Cardiac fibroblast (primary cell): ENCODE measurements around the gene TRAM2.

Experiments used
- DNase-seq, 2 donors: peaks; one replicate each; pipeline versions ENCODE4 v3.0.0 to v3.0.0-alpha.2; 2010; ENCODE audit warnings: low read depth in 2 of 2
- H3K4me3 ChIP-seq, 2 donors: replicated peaks in 1 of 2; 1 replicate in 1 of 2; 2 replicates in 1 of 2; pipeline ENCODE4 v1.5.1; 2011; ENCODE audit warnings: low read depth in 2 of 2, low read length in 2 of 2, mild to moderate bottlenecking in 2 of 2, moderate library complexity in 1 of 2
- TF ChIP-seq, protein P1 (sequence below): IDR thresholded peaks from one replicate; pipeline ENCODE4 v1.5.1; 2011; ENCODE audit warnings: low read depth, mild to moderate bottlenecking, low read length, inconsistent platforms

Gene TRAM2

DNA sequence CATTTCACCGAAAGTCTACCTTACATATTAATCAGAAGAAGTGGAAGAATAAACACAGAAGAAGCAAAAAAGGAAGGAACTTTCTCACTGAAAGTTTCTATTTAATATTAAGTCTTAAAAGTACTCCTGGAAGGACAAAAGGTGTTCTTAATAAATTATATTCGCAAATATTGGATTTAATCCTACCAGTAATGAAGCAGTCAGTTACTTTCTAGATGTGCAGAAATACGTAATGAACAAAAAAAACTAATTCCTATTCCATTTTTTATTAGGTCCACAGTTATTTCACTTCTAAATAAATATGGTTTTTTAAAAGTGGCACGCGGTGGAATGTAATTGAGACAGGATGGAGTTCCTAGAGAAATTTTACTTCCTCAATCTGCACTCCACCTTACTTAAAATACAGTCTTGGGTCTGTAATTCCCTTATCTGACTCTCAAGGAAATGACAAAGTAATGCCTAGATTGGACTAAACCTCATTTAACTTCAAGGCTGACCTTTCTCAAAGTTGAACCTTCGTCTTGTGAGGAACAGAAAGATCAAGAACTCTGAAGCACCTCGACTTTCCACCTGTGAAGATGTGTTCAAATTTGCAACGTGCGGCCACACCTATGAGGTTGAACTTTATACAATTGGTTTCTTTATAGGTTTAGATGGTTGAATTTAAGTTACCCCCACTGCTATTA, 1.1 kb upstream of the TRAM2 start:
- peak overlapping the region; percentile 51 to 62 for H3K4me3 ChIP-seq
- TF ChIP-seq, protein P1, sequence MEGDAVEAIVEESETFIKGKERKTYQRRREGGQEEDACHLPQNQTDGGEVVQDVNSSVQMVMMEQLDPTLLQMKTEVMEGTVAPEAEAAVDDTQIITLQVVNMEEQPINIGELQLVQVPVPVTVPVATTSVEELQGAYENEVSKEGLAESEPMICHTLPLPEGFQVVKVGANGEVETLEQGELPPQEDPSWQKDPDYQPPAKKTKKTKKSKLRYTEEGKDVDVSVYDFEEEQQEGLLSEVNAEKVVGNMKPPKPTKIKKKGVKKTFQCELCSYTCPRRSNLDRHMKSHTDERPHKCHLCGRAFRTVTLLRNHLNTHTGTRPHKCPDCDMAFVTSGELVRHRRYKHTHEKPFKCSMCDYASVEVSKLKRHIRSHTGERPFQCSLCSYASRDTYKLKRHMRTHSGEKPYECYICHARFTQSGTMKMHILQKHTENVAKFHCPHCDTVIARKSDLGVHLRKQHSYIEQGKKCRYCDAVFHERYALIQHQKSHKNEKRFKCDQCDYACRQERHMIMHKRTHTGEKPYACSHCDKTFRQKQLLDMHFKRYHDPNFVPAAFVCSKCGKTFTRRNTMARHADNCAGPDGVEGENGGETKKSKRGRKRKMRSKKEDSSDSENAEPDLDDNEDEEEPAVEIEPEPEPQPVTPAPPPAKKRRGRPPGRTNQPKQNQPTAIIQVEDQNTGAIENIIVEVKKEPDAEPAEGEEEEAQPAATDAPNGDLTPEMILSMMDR, result no peak
- DNase-seq, result no peak

DNA sequence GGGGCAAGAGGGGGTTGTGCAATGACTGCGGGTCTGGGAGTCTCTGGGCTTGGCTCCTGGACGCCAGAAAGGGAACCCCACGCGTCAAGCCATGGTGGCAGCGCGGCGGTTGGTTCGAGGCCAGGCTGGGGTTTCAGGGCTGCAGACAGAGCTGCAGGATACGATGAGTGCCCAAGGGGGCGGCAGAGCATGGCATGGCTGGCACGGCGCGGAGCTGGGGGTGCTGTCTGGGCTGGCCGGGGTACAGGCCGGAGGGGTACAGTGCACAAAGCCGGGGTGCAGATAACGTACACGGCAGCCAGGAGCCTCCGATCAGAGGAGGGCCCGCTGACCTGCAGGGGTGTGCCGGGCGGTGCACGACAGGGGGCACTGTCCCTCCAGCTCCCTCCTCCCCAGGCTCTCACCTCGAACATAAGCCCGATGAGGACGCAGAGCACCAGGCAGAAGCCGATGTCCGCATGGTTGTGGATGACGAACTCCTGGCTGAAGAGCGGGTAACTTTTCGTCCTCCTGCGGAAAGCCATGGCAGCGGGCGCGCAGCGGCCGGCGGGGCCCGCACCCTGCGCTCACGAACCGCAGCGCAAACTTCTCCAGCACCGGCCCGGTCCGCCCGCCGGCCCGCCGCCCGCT, 353 bp downstream of the TRAM2 start:
- TF ChIP-seq, protein P1, result peak; percentile 68
- DNase-seq, result peak; percentile 86 to 87

DNA sequence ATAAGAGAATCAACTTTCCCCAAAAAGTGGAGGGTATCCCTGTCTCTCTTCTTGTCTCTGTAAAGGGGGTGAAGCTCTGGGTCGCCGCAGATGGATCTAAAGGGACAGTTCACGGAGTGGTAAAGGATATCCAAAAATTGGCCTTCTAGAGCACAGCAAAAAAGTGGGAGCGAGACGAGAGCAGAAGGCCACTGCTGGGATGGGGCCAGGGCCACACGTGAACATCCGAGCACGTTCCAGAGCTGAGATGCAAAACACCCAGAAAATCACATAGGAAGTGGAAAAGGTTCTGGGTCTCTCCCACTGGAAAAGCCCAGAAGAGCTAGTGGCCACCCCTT, 837 bp downstream of the TRAM2 start:
- TF ChIP-seq, protein P1, result no peak
- peak overlapping the region; percentile 98 for H3K4me3 ChIP-seq
- peak in 1 of 2 donors; percentile 56 for DNase-seq

More for the DNA sequence above, 353 bp downstream of the TRAM2 start:
- peak overlapping the region; percentile 98 for H3K4me3 ChIP-seq

DNA sequence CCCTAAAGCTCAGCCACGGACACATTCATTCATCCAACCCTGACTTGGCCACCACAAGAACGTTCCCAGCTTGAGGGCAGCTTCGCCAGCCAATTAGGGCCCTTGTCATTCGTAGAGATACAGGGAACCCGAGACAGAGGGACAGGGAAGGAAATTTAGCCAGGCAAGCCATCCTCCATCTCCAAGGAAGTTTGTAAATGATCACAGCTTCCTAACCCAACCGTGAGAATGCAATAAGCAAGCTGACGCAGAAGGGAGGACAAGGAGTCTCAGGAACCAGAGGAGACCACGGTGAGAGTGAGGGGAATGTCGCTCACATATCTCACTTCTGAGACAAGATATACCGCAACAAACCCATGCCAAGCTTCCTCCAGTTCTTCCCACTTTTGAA, 1.4 kb downstream of the TRAM2 start:
- TF ChIP-seq, protein P1, result no peak
- peak in 1 of 2 donors; percentile 39 for DNase-seq
- H3K4me3 ChIP-seq, result peak overlapping the region; percentile 98

DNA sequence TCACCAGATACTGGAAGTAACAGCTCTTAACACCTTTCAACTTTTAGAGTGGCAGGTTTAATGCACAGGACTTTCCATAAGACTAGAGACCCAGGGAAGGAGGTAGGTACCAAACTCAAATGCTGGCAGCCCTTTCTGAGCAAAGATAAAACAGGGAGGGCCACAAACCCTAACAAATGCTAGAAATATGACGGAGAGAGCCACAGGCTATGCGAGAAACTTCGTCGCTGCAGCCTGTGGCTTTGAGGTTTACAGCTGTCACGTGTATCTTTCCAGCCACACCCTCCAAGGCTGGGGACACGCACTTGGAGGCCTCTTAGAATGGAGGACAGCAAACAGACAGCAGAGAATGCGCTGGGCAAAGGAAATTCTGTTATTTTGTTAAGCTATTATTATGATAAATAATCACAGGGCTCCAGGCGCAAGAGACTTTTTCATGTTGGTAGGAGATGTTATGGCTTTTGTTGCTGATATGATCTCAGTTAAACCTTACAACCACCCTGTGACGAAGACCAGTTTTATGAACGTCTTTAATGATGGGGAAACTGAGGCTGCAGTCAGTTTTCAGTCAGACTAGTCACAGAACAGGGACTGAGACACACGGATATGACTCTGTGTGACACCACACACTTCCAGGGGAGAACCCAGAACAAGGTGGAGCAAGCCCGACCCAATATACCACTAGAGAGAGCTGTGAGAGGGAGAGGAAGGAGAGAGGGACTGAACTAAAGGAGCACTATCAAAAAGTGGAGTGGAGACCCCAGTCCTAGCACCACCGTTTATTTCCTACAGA, 2.0 kb downstream of the TRAM2 start:
- DNase-seq, result peak; percentile 52 to 63
- TF ChIP-seq, protein P1, result no peak
- H3K4me3 ChIP-seq, result peak overlapping the region; percentile 98

DNA sequence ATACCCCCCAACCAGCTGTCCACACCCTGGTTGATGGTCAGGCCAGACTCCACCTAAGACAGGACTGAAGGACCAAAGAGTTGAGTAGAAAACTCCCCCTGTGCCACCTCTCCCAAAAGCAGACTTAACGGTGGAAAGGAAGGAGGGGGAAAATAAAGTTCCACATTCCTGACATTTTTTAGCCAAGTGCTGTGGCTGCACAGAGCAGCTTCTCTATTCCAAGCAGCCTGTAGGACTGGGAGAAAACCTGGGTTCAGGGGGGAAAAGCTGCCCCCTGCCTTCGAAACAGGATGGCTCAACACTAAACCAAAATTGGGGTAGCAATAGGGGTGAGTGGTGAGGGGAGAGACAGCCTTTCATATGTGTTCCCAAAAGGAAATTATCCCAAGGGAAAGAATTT, 3.6 kb downstream of the TRAM2 start:
- peak; percentile 58 to 59 for DNase-seq
- TF ChIP-seq, protein P1, result peak; percentile 3
- H3K4me3 ChIP-seq, result peak overlapping the region; percentile 98
